Naive thymus-derived CD8-positive, alpha-beta T cell (primary cell): ENCODE measurements around the gene BCL6. TPM values are rescaled to one million over a fixed set of nuclear protein-coding genes. Genes with fewer than 3 reads are reported as not detected.
"Not testable (repeated sequence)": the region's sequence is repeated elsewhere in the genome, so short reads cannot be mapped to it uniquely, and the experiment has no call there.

Experiments
- ATAC-seq, 2 donors: fragments of 150-1000 bp; cut with Tn5 transposase in 1 of 2; sonication (Bioruptor Pico), chemical (Tn5 transposase) in 1 of 2; 1 replicate in 1 of 2; 2 replicates in 1 of 2; pipeline ENCODE4 v1.10.0; 2021; ENCODE audit warnings: mild to moderate bottlenecking in 2 of 2, moderate library complexity in 2 of 2
- POLR2A ChIA-PET: fragments of 350-600 bp; sonication (Branson Sonifier 250); formaldehyde crosslinking; loops from one replicate; lab custom pipeline; 2021; ENCODE audit warnings: antibody characterized with exemption; lab: Charles Lee
- DNase-seq, 10 donors: peaks; one replicate each; pipeline versions ENCODE4 v3.0.0 to v3.0.0-alpha.2; 2020 to 2022
- H3K27ac Mint-ChIP-seq, 10 donors: one replicate each; pipeline ENCODE4 v1.8.0; 2020 to 2022; ENCODE audit warnings: mild to moderate bottlenecking in 10 of 10, mixed read lengths in 10 of 10, moderate library complexity in 4 of 10, inconsistent platforms in 1 of 10
- H3K27me3 Mint-ChIP-seq, 5 donors: one replicate each; pipeline ENCODE4 v1.8.0; 2021 to 2022; ENCODE audit warnings: mixed read lengths in 5 of 5
- H3K36me3 Mint-ChIP-seq, 3 donors: one replicate each; pipeline ENCODE4 v1.8.0; 2020 to 2022; ENCODE audit warnings: mixed read lengths in 3 of 3, mild to moderate bottlenecking in 2 of 3, inconsistent platforms in 1 of 3
- H3K4me1 Mint-ChIP-seq, 4 donors: one replicate each; pipeline ENCODE4 v1.8.0; 2021 to 2022; ENCODE audit warnings: mixed read lengths in 4 of 4
- H3K4me3 Mint-ChIP-seq, 10 donors: one replicate each; pipeline ENCODE4 v1.8.0; 2020 to 2022; ENCODE audit warnings: mild to moderate bottlenecking in 10 of 10, mixed read lengths in 10 of 10, moderate library complexity in 6 of 10, inconsistent platforms in 1 of 10
- H3K9me3 Mint-ChIP-seq, 9 donors: one replicate each; pipeline ENCODE4 v1.8.0; 2020 to 2022; ENCODE audit warnings: mixed read lengths in 9 of 9, mild to moderate bottlenecking in 3 of 9, inconsistent platforms in 1 of 9, moderate library complexity in 1 of 9
- polyA plus RNA-seq, 3 donors: library from polyadenylated mRNA; unstranded; fragments of 300-500 nt; fragmentation: Illumina TruSeq; gene quantifications; one replicate each; pipeline ENCODE4 v1.2.3, GENCODE V29; 2021
- total RNA-seq, 8 experiments: library from RNA in 2 of 8; stranded (reverse) in 2 of 8; gene quantifications; one replicate each; pipeline ENCODE4 v1.2.3 and lab custom pipeline; 2021 to 2026

Gene BCL6
- total and polyA plus RNA-seq, 5 experiments from 2014 or later = 1.1 to 23.0 (median 2.7) TPM

- ATAC-seq (no peak), DNase-seq (no peak)
- Mint-ChIP-seq H3K4me3 (no peak overlapping the region), H3K4me1 (no peaks in the 10 kb centered on the region), H3K27me3 (peaks cover 23 to 43% (median 34%) of the 10 kb centered on the region in 5 donors), H3K27ac (peak overlapping the region in 1 of 10 donors; percentile 3), H3K36me3 (no peaks in the 10 kb centered on the region), H3K9me3 (peaks cover 0 to 1% (median 0%) of the 10 kb centered on the region in 9 donors)
- POLR2A ChIA-PET = no interaction called here
These were observed 49.2 kb downstream of the BCL6 start for GRCh38 chr3:187696021-187696420.

DNA sequence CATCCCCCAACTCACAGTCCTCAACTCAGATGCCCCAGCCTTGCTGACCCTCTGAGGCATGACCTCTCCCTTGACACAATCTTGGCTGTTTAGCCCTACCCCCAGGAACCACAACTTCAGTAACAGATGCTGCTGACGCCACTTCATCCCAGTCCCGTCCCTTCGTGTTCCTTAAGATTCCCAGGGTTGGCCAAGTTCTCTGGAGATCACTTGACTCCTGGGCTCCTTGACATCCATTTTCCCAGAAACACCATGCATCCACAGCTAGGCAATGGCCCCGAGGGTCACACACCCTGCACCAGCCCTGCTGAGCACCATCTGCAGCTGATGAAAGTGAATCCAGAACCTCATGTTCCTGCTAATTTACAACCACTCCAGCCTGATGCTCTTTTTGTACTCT is 49.8 kb downstream of the BCL6 start:
- Mint-ChIP-seq H3K27ac (no peak overlapping the region), H3K4me3 (no peak overlapping the region), H3K36me3 (no peaks in the 10 kb centered on the region), H3K9me3 (peaks cover 0 to 1% (median 0%) of the 10 kb centered on the region in 9 donors), H3K27me3 (peaks cover 23 to 46% (median 36%) of the 10 kb centered on the region in 5 donors), H3K4me1 (no peaks in the 10 kb centered on the region)
- POLR2A ChIA-PET = interaction anchor here (0.5 kb wide), 1 partner anchor 986 kb away, joined by 8 read pairs; no protein-coding TSS in a partner anchor
- DNase-seq (no peak), ATAC-seq (no peak)

DNA sequence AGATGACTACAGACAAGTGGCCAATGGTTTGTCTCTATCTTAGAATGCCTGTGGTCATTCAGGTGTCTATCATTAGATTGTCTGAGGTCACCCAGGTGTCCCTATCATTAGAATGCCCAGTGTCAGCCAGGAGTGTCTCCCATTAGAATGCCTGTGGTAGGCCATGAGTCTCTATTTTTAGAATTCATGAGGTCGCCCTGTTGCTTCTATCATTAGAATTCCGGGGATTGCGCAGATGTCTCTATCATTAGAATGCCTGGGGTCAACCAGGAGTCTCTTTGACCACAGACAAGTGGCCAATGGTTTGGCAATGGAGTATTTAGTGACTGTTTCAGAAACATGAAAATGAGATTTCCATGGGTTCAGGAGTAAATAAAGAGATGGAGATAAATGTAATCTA is 50.5 kb downstream of the BCL6 start:
- ATAC-seq = no peak
- H3K4me1 Mint-ChIP-seq = no peaks in the 10 kb centered on the region

GRCh38 chr3:187693431-187693830 is 51.8 kb downstream of the BCL6 start:
- no peaks in the 10 kb centered on the region for H3K36me3 Mint-ChIP-seq
- no peaks in the 10 kb centered on the region for H3K4me1 Mint-ChIP-seq

More for the DNA sequence above, 50.5 kb downstream of the BCL6 start:
- DNase-seq = no peak
- no peak overlapping the region for H3K4me3 Mint-ChIP-seq
- H3K36me3 Mint-ChIP-seq = no peaks in the 10 kb centered on the region
- POLR2A ChIA-PET = no interaction called here
- H3K9me3 Mint-ChIP-seq = peaks cover 0 to 1% (median 0%) of the 10 kb centered on the region in 9 donors
- H3K27ac Mint-ChIP-seq = no peak overlapping the region
- peaks cover 23 to 46% (median 35%) of the 10 kb centered on the region in 5 donors for H3K27me3 Mint-ChIP-seq

GRCh38 chr3:187689984-187690383 is 55.3 kb downstream of the BCL6 start:
- DNase-seq = no peak
- ATAC-seq = no peak
- Mint-ChIP-seq H3K36me3 (peaks cover 0 to 15% (median 0%) of the 10 kb centered on the region in 3 donors), H3K4me3 (no peak overlapping the region), H3K4me1 (no peaks in the 10 kb centered on the region), H3K27me3 (peaks cover 14 to 44% (median 30%) of the 10 kb centered on the region in 5 donors), H3K27ac (no peak overlapping the region), H3K9me3 (peaks cover 0 to 24% (median 12%) of the 10 kb centered on the region in 9 donors)
- POLR2A ChIA-PET = no interaction called here

More at GRCh38 chr3:187693431-187693830, 51.8 kb downstream of the BCL6 start:
- Mint-ChIP-seq H3K27ac (no peak overlapping the region), H3K27me3 (peaks cover 24 to 51% (median 36%) of the 10 kb centered on the region in 5 donors), H3K9me3 (peaks cover 0 to 2% (median 0%) of the 10 kb centered on the region in 9 donors), H3K4me3 (no peak overlapping the region)
- DNase-seq (no peak), ATAC-seq (no peak)
- POLR2A ChIA-PET = no interaction called here

GRCh38 chr3:187686621-187687273 is 58.5 kb downstream of the BCL6 start:
- DNase-seq (no peak), ATAC-seq (no peak)
- POLR2A ChIA-PET = no interaction called here
- Mint-ChIP-seq H3K4me3 (no peak overlapping the region), H3K27me3 (peaks cover 5 to 31% (median 19%) of the 10 kb centered on the region in 5 donors), H3K9me3 (peaks cover 0 to 36% (median 13%) of the 10 kb centered on the region in 9 donors), H3K36me3 (peaks cover 0 to 15% (median 0%) of the 10 kb centered on the region in 3 donors), H3K4me1 (no peaks in the 10 kb centered on the region), H3K27ac (no peak overlapping the region)

GRCh38 chr3:187685948-187686347 is 59.3 kb downstream of the BCL6 start:
- H3K4me3 Mint-ChIP-seq = no peak overlapping the region
- H3K9me3 Mint-ChIP-seq = peaks cover 0 to 36% (median 13%) of the 10 kb centered on the region in 9 donors
- peaks cover 0 to 15% (median 0%) of the 10 kb centered on the region in 3 donors for H3K36me3 Mint-ChIP-seq
- H3K4me1 Mint-ChIP-seq = no peaks in the 10 kb centered on the region
- no peak overlapping the region for H3K27ac Mint-ChIP-seq
- no peak for ATAC-seq
- no peak for DNase-seq
- H3K27me3 Mint-ChIP-seq = peaks cover 5 to 29% (median 19%) of the 10 kb centered on the region in 5 donors
- POLR2A ChIA-PET = no interaction called here

- Mint-ChIP-seq H3K36me3 (peaks cover 0 to 15% (median 0%) of the 10 kb centered on the region in 3 donors), H3K27me3 (peaks cover 5 to 37% (median 23%) of the 10 kb centered on the region in 5 donors), H3K4me1 (no peaks in the 10 kb centered on the region), H3K9me3 (peaks cover 0 to 36% (median 13%) of the 10 kb centered on the region in 9 donors), H3K4me3 (no peak overlapping the region), H3K27ac (no peak overlapping the region)
- POLR2A ChIA-PET = no interaction called here
- ATAC-seq (no peak), DNase-seq (no peak)
These were observed 60.4 kb downstream of the BCL6 start for GRCh38 chr3:187684880-187685279.

- Mint-ChIP-seq H3K4me1 (peaks cover 0 to 3% (median 2%) of the 10 kb centered on the region in 4 donors), H3K4me3 (no peak overlapping the region), H3K27ac (no peak overlapping the region), H3K27me3 (peaks cover 8 to 41% (median 25%) of the 10 kb centered on the region in 5 donors), H3K9me3 (peaks cover 0 to 36% (median 13%) of the 10 kb centered on the region in 9 donors), H3K36me3 (peaks cover 0 to 15% (median 0%) of the 10 kb centered on the region in 3 donors)
- POLR2A ChIA-PET = no interaction called here
- DNase-seq = no peak
- ATAC-seq = no peak
These were observed 60.8 kb downstream of the BCL6 start for GRCh38 chr3:187684444-187684843.

GRCh38 chr3:187681756-187682155 is 63.5 kb downstream of the BCL6 start:
- H3K27ac Mint-ChIP-seq, H3K4me1 Mint-ChIP-seq, H3K4me3 Mint-ChIP-seq, DNase-seq, ATAC-seq, POLR2A ChIA-PET: not testable (repeated sequence)
- peaks cover 0 to 30% (median 12%) of the 10 kb centered on the region in 9 donors for H3K9me3 Mint-ChIP-seq
- H3K36me3 Mint-ChIP-seq = peaks cover 0 to 14% (median 0%) of the 10 kb centered on the region in 3 donors
- peaks cover 11 to 54% (median 32%) of the 10 kb centered on the region in 5 donors for H3K27me3 Mint-ChIP-seq

DNA sequence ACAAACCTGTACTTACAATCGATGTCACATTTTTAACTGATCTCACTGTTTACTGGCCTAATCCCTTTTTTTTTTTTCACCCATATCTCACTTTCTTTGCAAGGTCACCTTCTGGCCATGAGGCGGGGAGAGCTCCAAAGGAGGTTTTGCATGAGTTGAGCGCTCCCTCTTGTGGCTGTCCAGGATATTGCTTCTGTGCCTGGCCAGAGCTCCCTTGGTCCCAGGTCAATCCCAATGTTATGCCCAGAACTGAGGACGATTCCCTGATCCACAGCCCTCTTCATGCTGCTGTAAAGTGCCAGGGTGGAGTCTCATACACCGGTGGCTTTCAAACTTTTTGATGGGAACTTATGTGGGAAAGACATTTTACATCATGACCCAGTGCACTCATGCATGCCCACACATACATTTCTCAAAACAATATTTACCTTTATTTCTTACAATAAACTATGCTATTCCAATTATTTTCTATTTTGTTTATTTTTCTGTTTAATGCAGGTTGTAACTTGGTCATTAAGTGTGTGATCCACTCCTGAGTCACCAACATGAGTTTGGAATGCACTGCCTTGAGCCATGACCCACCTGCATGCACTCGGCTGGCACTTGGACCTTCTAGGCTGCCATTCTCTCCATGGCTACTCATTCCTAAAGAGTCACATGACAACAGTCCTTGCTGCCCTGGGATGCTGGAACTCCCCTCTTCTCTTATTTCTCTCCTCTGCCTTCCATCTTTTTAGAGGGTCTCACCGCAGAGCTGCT is 65.5 kb downstream of the BCL6 start:
- Mint-ChIP-seq H3K4me3 (no peak overlapping the region), H3K4me1 (peaks cover 0 to 5% (median 2%) of the 10 kb centered on the region in 4 donors), H3K9me3 (peaks cover 0 to 10% (median 0%) of the 10 kb centered on the region in 9 donors), H3K27me3 (peaks cover 20 to 60% (median 40%) of the 10 kb centered on the region in 5 donors), H3K27ac (peak overlapping the region in 1 of 10 donors; percentile 30), H3K36me3 (no peaks in the 10 kb centered on the region)
- DNase-seq (peak; percentile 26 to 79 (median 54)), ATAC-seq (peak in 1 of 2 donors; percentile 55)
- POLR2A ChIA-PET = interaction anchor here (0.7 kb wide), 1 partner anchor 1458 kb away, joined by 3 read pairs; no protein-coding TSS in a partner anchor

GRCh38 chr3:187678726-187679268 is 66.5 kb downstream of the BCL6 start:
- Mint-ChIP-seq H3K27me3 (peaks cover 26 to 70% (median 45%) of the 10 kb centered on the region in 5 donors), H3K9me3 (peaks cover 0 to under 1% (median 0%) of the 10 kb centered on the region in 9 donors), H3K36me3 (no peaks in the 10 kb centered on the region), H3K27ac (no peak overlapping the region), H3K4me3 (no peak overlapping the region), H3K4me1 (peaks cover 0 to 5% (median 2%) of the 10 kb centered on the region in 4 donors)
- ATAC-seq (no peak), DNase-seq (peak in 3 of 10 donors; percentile 5 to 33 (median 20))
- POLR2A ChIA-PET = interaction anchor here (0.7 kb wide), 1 partner anchor 1459 kb away, joined by 3 read pairs; no protein-coding TSS in a partner anchor
